AG04449 (cell line): ENCODE data around the gene TGFBR3.

Source experiments
- CTCF ChIA-PET: fragments of 350-600 bp; formaldehyde crosslinking; extraction: SDS; loops from one replicate; lab custom pipeline; 2021; ENCODE audit warnings: antibody characterized with exemption; lab: Yijun Ruan, JAX
- POLR2A ChIA-PET: fragments of 400-600, 350-600 bp; formaldehyde crosslinking; extraction: SDS; loops from one replicate; lab custom pipeline; 2020; ENCODE audit warnings: antibody characterized with exemption, inconsistent platforms; lab: Yijun Ruan, JAX
- DNase-seq: peaks from one replicate; pipeline ENCODE4 v3.0.0-alpha.2; 2010; ENCODE audit warnings: low read depth, low spot score
- H3K4me3 ChIP-seq: 2 replicates; pipeline ENCODE4 v1.5.1; 2011; ENCODE audit warnings: low read depth, mild to moderate bottlenecking, control low read depth, low read length
- CTCF ChIP-seq: IDR thresholded peaks from one replicate; pipeline ENCODE4 v1.5.1; 2011; ENCODE audit warnings: mild to moderate bottlenecking, moderate library complexity, low read length, control low read depth, inconsistent platforms; ENCODE audit not compliant: insufficient read depth; ENCODE audit errors: missing control alignments

TGFBR3 gene

GRCh38 chr1:91744953-91745639, 140.9 kb downstream of the TGFBR3 start:
- CTCF ChIA-PET: interaction anchor here (0.8 to 2.0 kb wide), 2 partner anchors 8 to 12 kb away, joined by 3 to 4 read pairs; no protein-coding TSS in a partner anchor
- H3K4me3 ChIP-seq: no peak overlapping the region
- DNase-seq: no peak
- no peak for TF ChIP-seq CTCF
- POLR2A ChIA-PET: no interaction called here

GRCh38 chr1:91742848-91743292, 143.1 kb downstream of the TGFBR3 start:
- ChIA-PET CTCF (interaction anchor here (1.4 kb wide), 1 partner anchor 230 kb away, joined by 5 read pairs; no protein-coding TSS in a partner anchor), POLR2A (no interaction called here)
- DNase-seq: no peak
- TF ChIP-seq CTCF: no peak
- H3K4me3 ChIP-seq: no peak overlapping the region

- H3K4me3 ChIP-seq: no peak overlapping the region
- no peak for DNase-seq
- TF ChIP-seq CTCF: no peak
- CTCF ChIA-PET: interaction anchor here (0.8 to 1.4 kb wide), 2 partner anchors 18 to 229 kb away, joined by 3 to 5 read pairs; no protein-coding TSS in a partner anchor
- POLR2A ChIA-PET: no interaction called here
These were observed 144.0 kb downstream of the TGFBR3 start for GRCh38 chr1:91741906-91742305.

GRCh38 chr1:91741301-91741700, 144.7 kb downstream of the TGFBR3 start:
- POLR2A ChIA-PET: no interaction called here
- TF ChIP-seq CTCF: no peak
- no peak overlapping the region for H3K4me3 ChIP-seq
- CTCF ChIA-PET: interaction anchor here (1.4 kb wide), 1 partner anchor 229 kb away, joined by 5 read pairs; no protein-coding TSS in a partner anchor
- no peak for DNase-seq

GRCh38 chr1:91737650-91738049, 148.3 kb downstream of the TGFBR3 start:
- POLR2A ChIA-PET: interaction anchor here (0.7 to 1.2 kb wide), 3 partner anchors 13 to 148 kb away, joined by 3 to 6 read pairs (median 3); partner anchors contain the start of gene TGFBR3
- no peak overlapping the region for H3K4me3 ChIP-seq
- DNase-seq: no peak
- CTCF ChIA-PET: interaction anchor here (0.8 to 2.9 kb wide), 7 partner anchors 8 to 226 kb away, joined by 3 to 13 read pairs (median 3); no protein-coding TSS in a partner anchor
- TF ChIP-seq CTCF: no peak
